ENCODE data around the gene ADAMTSL2.

The ADAMTSL2 gene

GRCh38 chr9:133608889-133609288 lies 74.4 kb downstream of the ADAMTSL2 start:
- DNase-seq, result no peak

- no peak for DNase-seq
Measured at GRCh38 chr9:133609311-133610098, 75.0 kb downstream of the ADAMTSL2 start, which contains the start of gene FAM163B. TSS of gene FAM163B (minus strand) at chr9:133609389. CDS start at chr9:133580223, 29,166 bp downstream.

- no peak for DNase-seq
Measured at GRCh38 chr9:133610845-133611244, 76.3 kb downstream of the ADAMTSL2 start.

GRCh38 chr9:133612051-133612450 lies 77.5 kb downstream of the ADAMTSL2 start:
- no peak for DNase-seq

- no peak for DNase-seq
Measured at GRCh38 chr9:133612816-133613215, 78.3 kb downstream of the ADAMTSL2 start.

- no peak for DNase-seq
Measured at GRCh38 chr9:133613432-133613831, 78.9 kb downstream of the ADAMTSL2 start.

- DNase-seq, result no peak
Measured at GRCh38 chr9:133614056-133614455, 79.6 kb downstream of the ADAMTSL2 start.

GRCh38 chr9:133614678-133615077 lies 80.2 kb downstream of the ADAMTSL2 start:
- no peak for DNase-seq

GRCh38 chr9:133615186-133615585 lies 80.7 kb downstream of the ADAMTSL2 start:
- no peak for DNase-seq

GRCh38 chr9:133615606-133616188 lies 81.2 kb downstream of the ADAMTSL2 start:
- no peak for DNase-seq

- DNase-seq, result no peak
Measured at GRCh38 chr9:133616643-133617405, 82.3 kb downstream of the ADAMTSL2 start.

- no peak for DNase-seq
Measured at GRCh38 chr9:133618726-133619125, 84.2 kb downstream of the ADAMTSL2 start.

- DNase-seq, result no peak
Measured at GRCh38 chr9:133619791-133620190, 85.3 kb downstream of the ADAMTSL2 start.

GRCh38 chr9:133621725-133622267 lies 87.3 kb downstream of the ADAMTSL2 start:
- no peak for DNase-seq

- DNase-seq, result no peak
Measured at GRCh38 chr9:133622555-133622954, 88.1 kb downstream of the ADAMTSL2 start.
